Brain pericyte (primary cell): Measurements from ENCODE around the gene KIAA0319L.
"Not testable (repeated sequence)": the region's sequence is repeated elsewhere in the genome, so short reads cannot be mapped to it uniquely, and the experiment has no call there.

ENCODE experiments used
- DNase-seq: peaks from one replicate; pipeline ENCODE4 v3.0.0-alpha.2; 2012; ENCODE audit warnings: low read depth, low spot score

Gene KIAA0319L

DNA sequence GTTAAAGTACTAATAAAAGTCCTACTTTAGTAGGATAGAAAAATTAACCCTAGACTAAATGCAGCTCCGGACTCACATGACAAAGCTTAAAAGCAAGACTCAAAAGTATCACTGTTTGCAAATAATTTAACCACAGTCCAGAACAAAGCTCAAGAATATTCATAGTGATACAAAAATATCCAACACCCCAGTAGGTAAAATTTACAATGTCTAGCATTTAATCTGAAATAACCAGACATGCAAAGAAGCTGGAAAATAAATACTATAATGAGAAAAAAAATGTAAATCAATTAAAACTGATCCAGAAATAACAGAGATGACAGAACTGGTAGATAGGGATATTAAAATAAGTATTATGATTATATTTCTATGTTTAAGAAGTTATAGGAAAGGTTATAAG lies 67.0 kb downstream of the KIAA0319L start:
- DNase-seq, result no peak

DNA sequence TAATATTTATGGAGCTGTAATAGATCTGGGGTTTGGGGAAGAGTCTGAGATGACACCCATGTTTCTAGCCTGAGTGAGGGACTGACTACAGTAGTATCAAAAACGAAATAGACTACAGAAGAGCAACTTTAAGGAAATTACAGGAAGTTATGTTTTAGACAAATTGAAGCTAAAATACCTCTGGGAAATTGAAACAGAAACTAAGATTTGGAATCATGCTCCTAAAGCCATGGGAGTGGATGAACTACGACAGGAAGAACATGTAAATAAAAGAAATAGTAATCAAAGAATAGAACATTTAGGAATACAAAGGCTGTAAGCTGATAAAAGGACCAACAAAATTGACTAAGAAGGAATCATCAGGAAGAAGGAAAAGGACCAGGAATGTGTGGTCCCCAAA lies 68.9 kb downstream of the KIAA0319L start:
- no peak for DNase-seq

DNA sequence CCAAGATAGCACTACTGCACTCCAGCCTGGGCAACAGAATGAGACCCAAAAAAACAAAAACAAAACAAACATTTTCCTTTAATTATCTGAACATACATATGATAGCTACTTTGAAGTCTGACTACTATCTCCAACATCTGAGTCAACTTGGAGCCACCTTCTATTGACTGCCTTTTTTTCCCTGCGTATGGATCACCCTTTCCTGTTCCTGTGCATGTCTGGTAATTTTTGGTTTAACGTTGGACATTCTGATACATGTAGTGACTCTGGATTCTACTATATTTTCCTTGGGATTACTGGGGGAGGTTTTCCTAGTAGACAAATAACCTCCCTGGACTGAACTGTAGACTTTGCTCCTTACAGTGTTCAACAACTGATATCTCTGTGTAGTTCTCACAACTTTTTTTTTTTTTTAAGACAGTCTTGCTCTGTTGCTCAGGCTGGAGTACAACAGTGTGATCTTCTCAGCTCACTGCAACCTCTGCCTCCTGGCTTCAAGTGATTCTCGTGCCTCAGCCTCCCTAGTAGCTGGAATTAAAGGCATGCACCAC lies 70.3 kb downstream of the KIAA0319L start:
- no peak for DNase-seq

DNA sequence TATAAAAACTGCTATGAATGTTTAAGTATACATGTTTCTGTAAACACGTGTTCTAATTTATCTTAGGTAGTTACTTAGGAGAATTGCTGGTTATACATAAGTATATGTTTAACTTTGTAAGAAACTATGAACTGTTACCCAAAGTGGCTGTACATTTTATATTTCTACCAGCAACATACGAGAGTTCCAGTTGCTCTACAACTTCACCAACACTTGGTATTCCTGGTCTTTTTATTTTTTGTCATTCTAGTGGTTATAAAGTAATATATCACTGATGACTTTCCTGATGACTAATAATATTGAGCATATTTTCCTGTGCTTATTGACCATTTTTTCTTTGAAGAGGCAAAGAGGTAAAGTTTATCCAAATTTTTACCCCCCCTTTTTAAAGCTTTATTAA lies 76.0 kb downstream of the KIAA0319L start:
- no peak for DNase-seq

DNA sequence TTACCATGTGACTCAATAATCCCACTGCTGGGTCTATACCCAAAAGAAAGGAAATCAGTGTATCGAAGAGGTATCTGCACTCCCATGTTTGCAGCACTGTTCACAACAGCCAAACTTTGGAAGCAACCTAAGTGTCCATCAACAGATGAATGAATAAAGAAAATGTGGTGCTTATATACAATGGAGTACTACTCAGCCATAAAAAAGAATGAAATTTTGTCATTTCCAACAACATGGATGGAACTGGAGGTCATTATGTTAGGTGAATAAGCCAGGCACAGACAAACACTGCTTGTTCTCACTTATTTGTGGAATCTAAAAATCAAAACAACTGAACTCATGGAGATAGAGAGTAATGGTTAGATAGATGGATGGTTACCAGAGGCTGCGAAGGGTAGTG lies 79.3 kb downstream of the KIAA0319L start:
- DNase-seq, result no peak

DNA sequence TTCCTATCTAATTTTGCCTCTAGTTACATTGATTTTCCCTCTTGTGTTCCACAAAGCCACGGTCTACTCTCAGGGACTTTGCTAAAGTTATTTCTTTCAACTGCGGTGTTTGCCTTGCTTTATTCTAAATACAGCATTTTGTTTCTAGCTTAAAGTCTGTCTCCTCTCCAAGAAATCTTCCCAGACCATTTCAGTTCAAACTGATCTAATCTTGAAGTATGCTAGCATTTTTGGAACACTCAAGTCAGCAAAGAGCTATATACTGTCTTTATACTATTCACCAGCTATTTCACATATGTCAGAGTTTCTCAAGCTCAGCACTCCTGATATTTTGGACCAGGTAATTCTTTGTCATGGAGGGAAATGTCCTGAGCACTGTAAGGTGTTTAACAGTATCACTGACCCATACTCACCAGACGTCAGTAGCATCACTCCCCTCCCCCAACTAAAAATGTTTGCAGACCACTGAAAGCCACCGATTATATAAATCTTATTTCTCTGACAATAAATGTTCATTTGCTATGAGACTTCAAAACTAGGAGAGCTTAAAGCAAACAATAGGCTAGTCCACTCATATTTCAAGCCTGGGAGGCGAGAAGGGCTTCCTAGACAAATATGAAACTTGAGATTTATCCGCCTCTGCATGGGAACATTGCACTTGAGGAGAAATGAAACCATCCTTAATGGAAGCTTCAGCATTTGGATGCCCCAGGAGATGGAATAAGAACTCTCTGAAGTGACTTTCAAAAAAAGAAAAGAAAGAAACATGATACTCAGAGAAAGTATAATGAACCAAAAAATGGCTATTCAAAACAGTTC lies 81.1 kb downstream of the KIAA0319L start:
- DNase-seq, result peak; percentile 26

DNA sequence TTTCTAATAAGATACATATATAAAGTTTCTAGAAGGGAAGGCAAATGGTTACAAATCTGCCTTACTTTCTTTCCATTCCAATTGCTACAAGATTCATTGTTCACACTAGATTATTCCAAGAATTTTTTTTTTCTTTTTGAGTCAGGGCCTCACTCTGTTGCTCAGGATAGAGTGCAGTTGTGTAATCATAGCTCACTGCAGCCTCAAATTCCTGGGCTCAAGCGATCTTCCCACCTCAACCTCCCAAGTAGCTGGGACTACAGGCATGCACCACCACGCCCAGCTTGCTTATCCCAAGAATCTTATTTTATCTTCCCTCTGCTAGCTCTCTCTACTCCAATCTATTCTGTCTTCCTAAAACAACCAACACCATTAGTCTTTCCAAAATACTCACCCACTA lies 81.8 kb downstream of the KIAA0319L start:
- DNase-seq, result no peak

DNA sequence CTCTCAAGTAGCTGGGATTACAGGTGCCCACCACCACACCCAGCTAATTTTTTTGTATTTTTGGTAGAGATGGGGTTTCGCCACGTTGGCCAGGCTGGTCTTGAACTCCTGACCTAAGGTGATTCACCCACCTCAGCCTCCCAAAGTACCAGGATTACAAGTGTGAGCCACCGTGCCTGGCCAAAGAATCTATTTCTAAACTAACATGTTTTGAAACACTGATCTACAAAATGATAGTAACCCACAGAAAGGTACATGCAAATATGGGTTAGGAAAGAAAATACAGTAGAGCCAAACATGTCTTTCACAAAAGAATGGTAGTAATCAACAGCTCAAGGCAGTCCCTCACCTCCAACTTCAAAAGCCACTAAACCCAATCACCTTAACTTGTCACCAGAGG lies 84.0 kb downstream of the KIAA0319L start:
- not testable (repeated sequence) for DNase-seq

DNA sequence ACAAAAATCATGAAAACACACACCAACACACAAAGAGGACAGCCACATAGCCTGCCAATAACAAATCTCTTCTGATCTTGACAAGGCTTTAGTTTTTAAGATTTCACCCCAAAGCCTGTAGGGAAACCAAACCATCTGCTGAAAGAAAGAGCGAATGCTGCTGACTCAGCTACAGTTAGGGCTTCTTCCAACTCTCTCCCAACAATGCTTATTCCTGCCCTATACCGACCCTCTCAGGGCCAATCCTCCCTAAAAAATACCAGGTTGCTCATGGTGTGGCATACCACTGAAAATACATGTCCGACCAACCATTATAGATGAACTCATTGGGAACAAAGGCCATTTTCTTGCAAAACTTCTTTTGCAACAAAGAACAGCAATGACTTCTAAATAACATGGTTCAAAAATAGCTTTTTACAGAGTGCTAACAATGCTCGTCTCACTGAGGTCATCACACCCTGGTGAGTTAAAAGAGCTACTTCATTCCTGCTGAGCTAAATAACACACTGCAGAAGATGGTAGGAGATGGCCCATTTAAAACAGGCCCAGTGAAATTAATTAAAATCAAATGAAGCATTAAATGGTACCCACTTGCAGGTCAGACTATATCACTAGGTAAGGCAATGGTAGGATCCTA lies 86.1 kb downstream of the KIAA0319L start:
- no peak for DNase-seq

DNA sequence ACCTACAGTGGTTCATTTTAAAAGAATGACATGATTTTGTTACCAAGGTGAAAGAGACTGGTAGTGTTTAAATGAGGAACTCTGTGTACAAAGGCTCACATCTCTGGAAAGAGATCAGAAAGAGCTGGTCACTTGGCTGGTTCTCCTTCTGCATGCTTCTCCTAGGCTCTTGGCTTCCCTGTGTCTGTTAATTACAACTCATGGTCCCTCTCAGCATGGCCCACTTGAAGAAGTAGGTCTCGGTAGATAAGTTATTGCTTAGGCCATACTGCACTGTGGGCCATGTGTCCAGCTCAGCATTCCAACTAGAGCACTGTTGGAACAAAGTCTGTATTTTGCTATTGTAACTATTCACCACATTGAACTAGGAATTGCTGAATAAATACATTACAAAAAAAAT lies 91.1 kb downstream of the KIAA0319L start:
- no peak for DNase-seq

DNA sequence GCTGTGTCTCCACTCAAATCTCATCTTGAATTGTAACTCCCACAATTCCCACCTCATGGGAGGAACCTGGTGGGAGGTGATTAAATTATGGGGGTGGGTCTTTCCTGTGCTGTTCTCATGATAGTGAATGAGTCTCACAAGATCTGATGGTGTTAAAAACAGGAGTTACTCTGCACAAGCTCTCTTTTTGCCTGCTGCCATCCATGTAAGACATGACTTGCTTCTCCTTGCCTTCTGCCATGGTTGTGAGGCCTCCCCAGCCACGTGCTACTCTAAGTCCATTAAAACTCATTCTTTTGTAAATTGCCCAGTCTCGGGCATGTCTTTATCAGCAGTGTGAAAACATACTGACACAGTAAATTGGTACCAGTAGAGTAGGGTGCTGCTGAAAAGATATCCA lies 93.5 kb downstream of the KIAA0319L start:
- not testable (repeated sequence) for DNase-seq

DNA sequence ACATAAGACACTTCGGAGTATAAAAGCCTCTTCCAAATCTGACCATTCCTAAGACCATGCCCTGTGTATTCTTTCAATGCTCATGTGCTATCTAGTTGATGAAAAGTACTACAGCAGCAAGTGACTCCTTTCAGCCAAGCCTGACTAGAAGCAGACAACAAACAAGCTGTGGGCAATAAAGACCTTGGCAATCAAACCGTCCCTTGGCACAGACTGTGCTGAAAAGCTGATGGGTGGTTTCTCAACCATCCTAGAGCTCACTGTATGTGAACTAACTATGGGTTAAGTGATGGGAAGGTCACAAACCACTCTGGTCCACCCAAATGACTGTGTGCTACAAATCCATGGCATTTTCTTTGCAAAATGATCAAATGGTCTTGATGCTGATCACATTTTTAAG lies 94.0 kb downstream of the KIAA0319L start:
- DNase-seq, result no peak

DNA sequence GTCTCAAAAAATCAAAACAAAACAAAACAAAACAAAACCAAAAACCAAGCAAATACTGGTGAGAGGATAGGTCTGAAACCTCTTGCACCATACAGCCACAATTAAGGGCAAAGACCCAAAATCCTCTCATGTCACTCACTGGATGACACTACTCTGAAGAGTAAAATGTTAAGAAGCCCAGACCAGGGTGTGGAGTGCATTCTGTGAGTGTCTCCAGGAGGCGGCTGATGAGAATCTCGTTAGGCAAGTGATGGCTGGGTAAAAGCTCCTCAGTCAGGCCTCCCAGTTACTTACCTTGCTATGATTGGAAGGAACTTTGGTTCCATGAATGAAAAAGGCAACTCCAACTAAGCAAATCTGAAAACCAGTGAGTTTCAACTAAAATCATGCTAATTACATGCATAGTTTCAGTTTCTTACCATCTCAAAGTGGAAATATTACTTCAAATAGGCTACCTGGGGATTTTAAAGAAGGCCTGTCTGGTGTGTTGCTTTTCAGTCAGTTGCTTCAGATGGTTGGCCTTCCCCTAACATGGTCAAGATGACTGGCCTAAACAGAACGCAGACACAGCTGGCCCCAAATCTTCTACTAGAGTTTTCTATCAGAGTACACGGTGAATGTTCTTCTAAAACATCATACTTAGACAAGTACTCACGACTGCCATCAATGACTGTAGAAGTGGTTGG lies 95.1 kb downstream of the KIAA0319L start:
- no peak for DNase-seq

DNA sequence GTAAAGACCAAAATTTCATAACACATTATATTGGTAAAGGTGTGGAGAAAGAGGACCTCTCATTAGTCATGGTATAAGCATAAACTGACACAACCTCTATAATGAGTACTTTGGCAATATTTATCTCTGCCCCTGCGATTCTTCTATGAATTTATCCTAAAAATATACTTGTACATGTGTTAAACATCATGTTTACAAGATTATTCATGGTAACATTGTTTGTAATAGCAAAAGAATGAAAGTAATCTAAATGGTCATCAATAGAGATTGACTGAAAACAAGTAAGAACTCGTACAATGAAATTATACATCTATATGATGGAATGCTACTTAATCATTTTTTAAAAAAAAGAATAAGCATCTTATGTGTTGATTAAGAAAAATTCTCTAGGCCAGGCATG lies 96.4 kb downstream of the KIAA0319L start:
- DNase-seq, result no peak

DNA sequence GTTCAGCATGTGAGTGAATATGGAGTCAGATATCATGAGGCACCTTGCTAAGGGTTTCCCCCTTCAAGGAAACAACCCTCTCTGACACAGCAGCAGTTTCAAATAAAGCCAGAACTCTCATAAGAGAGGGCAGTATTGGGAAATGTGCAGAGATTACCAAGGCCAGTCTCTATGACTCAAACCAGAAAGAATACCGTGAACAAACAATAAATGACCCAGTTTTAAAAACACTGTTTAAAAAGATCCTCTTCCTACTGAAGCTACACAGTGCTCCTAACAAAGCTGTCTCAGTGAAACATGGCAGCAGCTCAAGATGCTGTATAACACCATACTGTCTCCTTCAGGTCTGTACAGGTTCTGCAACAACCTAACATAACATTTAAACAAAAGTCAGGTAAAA lies 102.6 kb downstream of the KIAA0319L start:
- DNase-seq, result no peak

DNA sequence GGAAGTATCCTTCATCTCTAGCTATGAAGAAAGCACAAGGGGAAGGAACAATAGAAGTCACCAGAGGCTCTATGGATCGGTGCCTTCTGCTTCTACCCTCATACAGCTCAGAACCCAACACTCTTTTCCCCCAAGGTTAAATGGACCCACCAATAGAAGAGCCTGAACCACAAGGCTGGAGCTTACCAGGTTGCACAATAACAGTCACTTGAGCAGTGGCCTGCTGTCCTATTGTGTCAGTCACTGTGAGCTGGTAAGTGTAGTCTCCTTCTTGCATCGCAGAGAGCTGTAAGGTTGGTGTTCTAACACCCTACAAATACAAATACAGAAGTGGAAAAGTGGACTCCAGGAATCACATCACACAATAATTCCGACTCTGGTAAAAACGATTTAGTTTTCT lies 103.0 kb downstream of the KIAA0319L start:
- no peak for DNase-seq

DNA sequence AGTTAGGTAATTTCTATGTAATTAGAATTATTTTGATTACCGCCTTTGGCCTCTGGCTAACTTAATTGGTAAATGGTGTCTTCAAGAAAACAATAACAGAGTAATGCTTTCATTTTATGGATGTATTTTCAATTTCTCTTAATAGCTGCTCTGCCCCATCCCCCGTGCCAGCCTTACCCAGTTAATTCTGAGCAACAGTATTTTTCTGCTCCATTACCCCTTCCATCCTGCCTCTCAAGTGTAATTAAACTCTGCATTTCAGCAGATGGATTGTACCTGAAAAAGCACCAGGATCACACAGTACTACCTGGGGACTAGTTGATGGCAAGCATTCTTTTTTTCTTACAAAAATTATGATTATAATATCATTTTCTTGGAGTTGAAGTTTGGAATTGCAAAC lies 104.2 kb downstream of the KIAA0319L start:
- no peak for DNase-seq

DNA sequence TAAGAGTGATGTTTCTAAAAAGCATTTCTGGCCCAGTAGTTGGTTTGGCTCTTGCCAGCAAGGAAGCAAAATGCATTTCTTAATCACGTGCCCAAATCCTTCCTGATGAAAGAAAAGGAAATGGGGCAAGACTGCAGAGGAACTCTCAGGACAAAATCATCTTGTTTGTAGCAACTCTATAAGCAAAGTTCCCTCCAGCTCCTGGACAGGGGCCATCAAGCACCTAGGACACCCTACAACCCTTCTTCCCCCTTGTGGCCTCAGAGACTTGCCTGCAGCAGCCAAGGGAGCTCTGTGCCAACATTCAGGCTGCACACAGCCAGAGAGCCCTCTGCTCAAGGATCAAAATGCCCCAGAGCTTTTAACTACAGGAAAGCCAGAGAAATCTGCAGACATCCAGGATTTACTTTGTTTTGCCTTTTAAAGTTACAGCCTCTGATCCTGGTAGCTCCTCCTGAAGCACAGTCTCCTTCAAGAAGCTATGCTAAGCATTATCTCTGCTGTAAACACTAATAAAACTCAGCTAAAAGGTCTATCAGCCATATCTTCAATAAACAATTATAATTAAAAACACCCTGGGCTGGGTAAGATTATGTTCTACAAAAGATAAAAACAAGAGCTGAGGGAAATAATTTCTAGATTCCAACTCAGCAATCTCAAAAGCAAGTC lies 105.0 kb downstream of the KIAA0319L start:
- DNase-seq, result no peak

DNA sequence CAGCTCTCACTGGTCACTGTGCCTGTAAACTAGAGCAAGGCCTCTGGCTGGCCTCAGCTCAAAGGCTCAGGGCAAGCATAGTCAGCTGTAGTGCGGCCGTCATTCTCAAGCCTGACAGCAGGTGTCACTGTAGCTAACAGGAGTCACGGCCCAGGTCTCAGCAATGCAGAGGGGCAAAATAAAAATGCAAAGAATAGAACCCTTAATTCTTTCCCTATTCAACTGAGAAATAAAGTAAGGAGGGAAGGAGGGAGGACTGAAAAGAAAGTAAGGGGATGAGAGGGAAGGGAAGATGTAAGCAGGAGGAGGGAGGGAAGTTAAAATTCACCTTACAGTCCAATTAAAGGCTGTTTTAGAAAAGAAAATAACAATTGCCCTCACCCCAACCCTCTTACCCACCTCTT lies 106.1 kb downstream of the KIAA0319L start:
- peak; percentile 25 for DNase-seq

DNA sequence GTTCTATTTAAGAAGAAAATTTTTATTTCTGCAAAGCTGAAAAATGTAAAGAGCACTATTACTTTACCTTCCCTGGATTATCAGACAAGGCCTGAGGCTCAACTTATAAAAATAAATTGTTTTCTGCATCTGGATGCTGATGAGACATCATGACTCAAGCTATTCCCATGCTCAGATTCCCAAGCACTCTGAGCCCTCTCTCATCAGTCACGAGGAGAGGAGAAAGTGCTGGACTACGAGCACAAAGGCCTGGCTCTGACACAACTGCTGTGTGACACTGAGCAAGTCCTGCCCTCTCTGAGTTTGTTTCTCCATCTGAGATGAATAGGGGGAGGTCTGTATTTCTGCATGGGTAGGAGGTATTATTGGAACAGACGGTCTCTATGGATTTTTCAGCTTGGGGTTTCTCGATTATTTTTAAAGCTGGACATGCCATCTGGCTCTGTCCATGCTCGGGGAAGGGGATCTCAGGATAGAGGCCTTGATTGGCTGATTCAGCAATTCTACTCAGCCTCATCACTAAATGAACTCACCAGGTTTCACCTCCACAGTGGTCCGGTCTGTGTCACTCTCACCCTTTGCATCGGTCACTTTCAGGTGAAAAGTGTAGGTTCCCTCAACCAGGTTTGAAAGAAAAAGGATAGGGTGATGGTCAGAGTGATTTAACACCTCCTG lies 107.7 kb downstream of the KIAA0319L start:
- DNase-seq, result peak; percentile 47

DNA sequence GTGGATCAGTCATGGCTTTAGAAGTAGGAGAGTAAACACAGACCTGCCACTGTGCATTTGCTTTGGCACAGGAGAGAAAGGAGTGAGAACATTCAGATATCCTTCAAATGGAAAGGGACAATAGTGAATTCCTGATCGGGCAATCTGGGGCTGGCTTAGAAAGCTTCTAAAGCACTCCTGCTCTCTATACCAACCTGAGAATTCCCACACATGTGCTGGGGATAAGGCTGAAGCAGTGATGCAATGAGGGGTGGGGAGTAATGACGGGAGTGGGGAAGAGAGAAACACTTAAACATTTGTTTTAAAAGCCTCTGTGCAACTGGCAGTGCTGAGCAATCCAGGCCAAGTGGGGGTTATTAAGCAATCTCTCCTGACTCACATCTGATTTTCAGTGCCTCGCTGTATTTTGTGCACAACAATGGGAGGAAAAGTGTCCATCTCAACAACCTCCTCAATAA lies 108.8 kb downstream of the KIAA0319L start:
- DNase-seq, result peak; percentile 43
